Immature natural killer cell (primary cell): ENCODE data around the gene ZBTB7C. TPM values are rescaled to one million over a fixed set of nuclear protein-coding genes. Genes with fewer than 3 reads are reported as not detected.
A peak's percentile ranks its signal among the peaks of the same experiment; 100 is the strongest.

ENCODE experiments used
- DNase-seq, 3 donors: peaks; one replicate each; pipeline ENCODE4 v3.0.0; 2022; ENCODE audit warnings: mixed read lengths in 1 of 3
- H3K27ac Mint-ChIP-seq, 6 donors: one replicate each; pipeline ENCODE4 v1.8.0; 2020; ENCODE audit warnings: mixed read lengths in 6 of 6, mild to moderate bottlenecking in 5 of 6, inconsistent platforms in 4 of 6, moderate library complexity in 3 of 6
- H3K27me3 Mint-ChIP-seq, 3 donors: one replicate each; pipeline ENCODE4 v1.8.0; 2020 to 2021; ENCODE audit warnings: low read depth in 3 of 3, mild to moderate bottlenecking in 3 of 3, mixed read lengths in 3 of 3, moderate library complexity in 3 of 3, inconsistent platforms in 1 of 3
- H3K36me3 Mint-ChIP-seq, 3 donors: one replicate each; pipeline ENCODE4 v1.8.0; 2020; ENCODE audit warnings: mixed read lengths in 3 of 3, inconsistent platforms in 2 of 3, mild to moderate bottlenecking in 2 of 3
- H3K4me1 Mint-ChIP-seq, 2 donors: one replicate each; pipeline ENCODE4 v1.8.0; 2020; ENCODE audit warnings: inconsistent platforms in 2 of 2, mild to moderate bottlenecking in 2 of 2, mixed read lengths in 2 of 2, moderate library complexity in 1 of 2
- H3K4me3 Mint-ChIP-seq, 5 donors: one replicate each; pipeline ENCODE4 v1.8.0; 2020; ENCODE audit warnings: mild to moderate bottlenecking in 5 of 5, mixed read lengths in 5 of 5, inconsistent platforms in 3 of 5, moderate library complexity in 3 of 5
- H3K9me3 Mint-ChIP-seq, 6 donors: one replicate each; pipeline ENCODE4 v1.8.0; 2020; ENCODE audit warnings: mild to moderate bottlenecking in 6 of 6, mixed read lengths in 6 of 6, inconsistent platforms in 4 of 6, moderate library complexity in 3 of 6
- polyA plus RNA-seq, 3 donors: library from polyadenylated mRNA; unstranded; fragments of 300-500 nt; fragmentation: Illumina TruSeq; gene quantifications; one replicate each; pipeline ENCODE4 v1.2.3, GENCODE V29; 2021

ZBTB7C gene
- polyA plus RNA-seq, 3 donors from 2014 or later: not detected

GRCh38 chr18:48165111-48165866 lies 243.9 kb downstream of the ZBTB7C start:
- H3K4me1 Mint-ChIP-seq: no peaks in the 10 kb centered on the region
- peaks cover 2 to 4% (median 2%) of the 10 kb centered on the region in 3 donors for H3K27me3 Mint-ChIP-seq
- H3K9me3 Mint-ChIP-seq: no peaks in the 10 kb centered on the region
- no peak overlapping the region for H3K4me3 Mint-ChIP-seq
- no peaks in the 10 kb centered on the region for H3K36me3 Mint-ChIP-seq
- H3K27ac Mint-ChIP-seq: no peak overlapping the region
- DNase-seq: no peak

GRCh38 chr18:48164701-48165100 lies 244.5 kb downstream of the ZBTB7C start:
- no peak for DNase-seq
- Mint-ChIP-seq H3K9me3 (no peaks in the 10 kb centered on the region), H3K27ac (no peak overlapping the region), H3K4me1 (no peaks in the 10 kb centered on the region), H3K36me3 (no peaks in the 10 kb centered on the region), H3K4me3 (no peak overlapping the region), H3K27me3 (peaks cover 1 to 4% (median 2%) of the 10 kb centered on the region in 3 donors)

- no peaks in the 10 kb centered on the region for H3K9me3 Mint-ChIP-seq
- peaks cover 0 to 2% (median under 1%) of the 10 kb centered on the region in 3 donors for H3K27me3 Mint-ChIP-seq
- H3K27ac Mint-ChIP-seq: peak overlapping the region in 1 of 6 donors; percentile 18
- no peaks in the 10 kb centered on the region for H3K4me1 Mint-ChIP-seq
- no peaks in the 10 kb centered on the region for H3K36me3 Mint-ChIP-seq
- no peak for DNase-seq
- no peak overlapping the region for H3K4me3 Mint-ChIP-seq
These were observed 245.1 kb downstream of the ZBTB7C start for GRCh38 chr18:48164116-48164515.

- no peak overlapping the region for H3K4me3 Mint-ChIP-seq
- H3K36me3 Mint-ChIP-seq: no peaks in the 10 kb centered on the region
- no peaks in the 10 kb centered on the region for H3K4me1 Mint-ChIP-seq
- no peak for DNase-seq
- peaks cover 0 to 2% (median 0%) of the 10 kb centered on the region in 3 donors for H3K27me3 Mint-ChIP-seq
- H3K27ac Mint-ChIP-seq: no peak overlapping the region
- no peaks in the 10 kb centered on the region for H3K9me3 Mint-ChIP-seq
These were observed 245.5 kb downstream of the ZBTB7C start for GRCh38 chr18:48163738-48164115.

- Mint-ChIP-seq H3K9me3 (no peaks in the 10 kb centered on the region), H3K27me3 (peaks cover 0 to 2% (median 0%) of the 10 kb centered on the region in 3 donors), H3K4me1 (no peaks in the 10 kb centered on the region), H3K4me3 (peak overlapping the region in 3 of 5 donors; percentile 73 to 77 (median 75)), H3K27ac (peak overlapping the region in 1 of 6 donors; percentile 10), H3K36me3 (no peaks in the 10 kb centered on the region)
- DNase-seq: no peak
These were observed 246.0 kb downstream of the ZBTB7C start for GRCh38 chr18:48162956-48163737.

GRCh38 chr18:48161911-48162698 lies 247.1 kb downstream of the ZBTB7C start:
- H3K4me3 Mint-ChIP-seq: peak overlapping the region; percentile 73 to 84 (median 77)
- H3K36me3 Mint-ChIP-seq: no peaks in the 10 kb centered on the region
- no peaks in the 10 kb centered on the region for H3K9me3 Mint-ChIP-seq
- no peaks in the 10 kb centered on the region for H3K4me1 Mint-ChIP-seq
- peak overlapping the region in 1 of 6 donors; percentile 16 for H3K27ac Mint-ChIP-seq
- H3K27me3 Mint-ChIP-seq: peaks cover 0 to 2% (median 0%) of the 10 kb centered on the region in 3 donors
- no peak for DNase-seq

GRCh38 chr18:48161191-48161910 lies 247.8 kb downstream of the ZBTB7C start:
- Mint-ChIP-seq H3K4me1 (no peaks in the 10 kb centered on the region), H3K4me3 (peak overlapping the region; percentile 54 to 80 (median 67)), H3K36me3 (no peaks in the 10 kb centered on the region), H3K9me3 (no peaks in the 10 kb centered on the region), H3K27me3 (peaks cover 0 to 4% (median 0%) of the 10 kb centered on the region in 3 donors), H3K27ac (no peak overlapping the region)
- DNase-seq: peak; percentile 54 to 66 (median 64)

- no peak for DNase-seq
- H3K36me3 Mint-ChIP-seq: no peaks in the 10 kb centered on the region
- H3K27ac Mint-ChIP-seq: no peak overlapping the region
- no peaks in the 10 kb centered on the region for H3K9me3 Mint-ChIP-seq
- H3K4me1 Mint-ChIP-seq: no peaks in the 10 kb centered on the region
- H3K27me3 Mint-ChIP-seq: peaks cover 0 to 6% (median 0%) of the 10 kb centered on the region in 3 donors
- peak overlapping the region in 4 of 5 donors; percentile 45 to 69 (median 60) for H3K4me3 Mint-ChIP-seq
These were observed 248.6 kb downstream of the ZBTB7C start for GRCh38 chr18:48160622-48161021.

GRCh38 chr18:48159816-48160215 lies 249.4 kb downstream of the ZBTB7C start:
- Mint-ChIP-seq H3K27ac (no peak overlapping the region), H3K9me3 (no peaks in the 10 kb centered on the region)

GRCh38 chr18:48158721-48159120 lies 250.5 kb downstream of the ZBTB7C start:
- H3K4me1 Mint-ChIP-seq: no peaks in the 10 kb centered on the region
- peaks cover 0 to 9% (median 2%) of the 10 kb centered on the region in 3 donors for H3K27me3 Mint-ChIP-seq
- H3K36me3 Mint-ChIP-seq: no peaks in the 10 kb centered on the region
- DNase-seq: no peak
- no peak overlapping the region for H3K4me3 Mint-ChIP-seq
- H3K27ac Mint-ChIP-seq: no peak overlapping the region
- no peaks in the 10 kb centered on the region for H3K9me3 Mint-ChIP-seq

More at GRCh38 chr18:48159816-48160215, 249.4 kb downstream of the ZBTB7C start:
- DNase-seq: no peak
- no peaks in the 10 kb centered on the region for H3K4me1 Mint-ChIP-seq
- peaks cover 0 to 6% (median 0%) of the 10 kb centered on the region in 3 donors for H3K27me3 Mint-ChIP-seq
- no peaks in the 10 kb centered on the region for H3K36me3 Mint-ChIP-seq
- H3K4me3 Mint-ChIP-seq: no peak overlapping the region

GRCh38 chr18:48157956-48158355 lies 251.2 kb downstream of the ZBTB7C start:
- H3K4me3 Mint-ChIP-seq: no peak overlapping the region
- no peaks in the 10 kb centered on the region for H3K4me1 Mint-ChIP-seq
- peaks cover 0 to 9% (median 2%) of the 10 kb centered on the region in 3 donors for H3K27me3 Mint-ChIP-seq
- no peaks in the 10 kb centered on the region for H3K9me3 Mint-ChIP-seq
- H3K36me3 Mint-ChIP-seq: no peaks in the 10 kb centered on the region
- no peak overlapping the region for H3K27ac Mint-ChIP-seq
- no peak for DNase-seq

- no peak for DNase-seq
- no peaks in the 10 kb centered on the region for H3K9me3 Mint-ChIP-seq
- H3K4me1 Mint-ChIP-seq: no peaks in the 10 kb centered on the region
- no peak overlapping the region for H3K4me3 Mint-ChIP-seq
- H3K36me3 Mint-ChIP-seq: no peaks in the 10 kb centered on the region
- H3K27ac Mint-ChIP-seq: no peak overlapping the region
- peaks cover 0 to 9% (median 2%) of the 10 kb centered on the region in 3 donors for H3K27me3 Mint-ChIP-seq
These were observed 253.3 kb downstream of the ZBTB7C start for GRCh38 chr18:48155856-48156255.

- H3K4me3 Mint-ChIP-seq: no peak overlapping the region
- no peaks in the 10 kb centered on the region for H3K4me1 Mint-ChIP-seq
- no peaks in the 10 kb centered on the region for H3K9me3 Mint-ChIP-seq
- no peaks in the 10 kb centered on the region for H3K36me3 Mint-ChIP-seq
- H3K27ac Mint-ChIP-seq: no peak overlapping the region
- no peak for DNase-seq
- peaks cover 0 to 9% (median 2%) of the 10 kb centered on the region in 3 donors for H3K27me3 Mint-ChIP-seq
These were observed 254.4 kb downstream of the ZBTB7C start for GRCh38 chr18:48154828-48155227.
